Measurements from ENCODE around the gene ERCC4. TPM values are rescaled to one million over a fixed set of nuclear protein-coding genes. Genes with fewer than 3 reads are reported as not detected.

Gene ERCC4
- total RNA-seq, 1 donor from 2014 or later = 13.9 TPM

DNA sequence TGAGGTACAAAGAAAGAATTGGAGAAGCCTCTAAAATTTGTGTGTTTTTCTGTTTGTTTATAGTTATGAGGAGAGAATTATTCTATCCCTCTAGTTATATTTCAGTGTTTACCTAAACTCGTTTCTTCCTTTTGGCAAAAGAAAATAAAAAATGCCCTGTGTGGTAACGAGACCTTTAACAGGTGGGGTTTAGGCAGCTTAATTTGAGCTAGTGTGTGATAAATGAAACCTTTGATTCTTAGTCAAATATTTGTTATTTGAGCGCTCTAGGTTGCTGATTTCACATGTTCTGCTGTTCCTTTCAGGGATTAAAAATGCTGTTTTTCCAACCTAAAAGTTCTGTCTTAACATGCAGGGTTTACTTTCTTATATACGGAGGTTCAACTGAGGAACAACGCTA is 17.5 kb downstream of the ERCC4 start:
- Mint-ChIP-seq H3K4me3 (ENCODE audit: unreplicated experiment) (no peak overlapping the region), H3K27ac (ENCODE audit: unreplicated experiment) (no peak overlapping the region), H3K27me3 (ENCODE audit: low read depth, unreplicated experiment) (no peaks in the 10 kb centered on the region), H3K9me3 (ENCODE audit: unreplicated experiment) (peaks cover 6% of the 10 kb centered on the region), H3K36me3 (ENCODE audit: low read depth, unreplicated experiment) (peaks cover 22% of the 10 kb centered on the region), H3K4me1 (ENCODE audit: low read depth, unreplicated experiment) (peaks cover 12% of the 10 kb centered on the region)
- FAIRE-seq (no peak), DNase-seq (ENCODE audit: low read depth) (no peak)
- H3K27me3 ChIP-seq (ENCODE audit: insufficient read depth, low read length) = no peaks in the 10 kb centered on the region
- H3K27ac ChIP-seq (ENCODE audit: low read depth, low read length) = no peak overlapping the region
- no peak overlapping the region for H3K9ac ChIP-seq (ENCODE audit: low read length)
- no peaks in the 10 kb centered on the region for H3K79me2 ChIP-seq (ENCODE audit: insufficient read depth, low read length)
- TF ChIP-seq, protein P1, sequence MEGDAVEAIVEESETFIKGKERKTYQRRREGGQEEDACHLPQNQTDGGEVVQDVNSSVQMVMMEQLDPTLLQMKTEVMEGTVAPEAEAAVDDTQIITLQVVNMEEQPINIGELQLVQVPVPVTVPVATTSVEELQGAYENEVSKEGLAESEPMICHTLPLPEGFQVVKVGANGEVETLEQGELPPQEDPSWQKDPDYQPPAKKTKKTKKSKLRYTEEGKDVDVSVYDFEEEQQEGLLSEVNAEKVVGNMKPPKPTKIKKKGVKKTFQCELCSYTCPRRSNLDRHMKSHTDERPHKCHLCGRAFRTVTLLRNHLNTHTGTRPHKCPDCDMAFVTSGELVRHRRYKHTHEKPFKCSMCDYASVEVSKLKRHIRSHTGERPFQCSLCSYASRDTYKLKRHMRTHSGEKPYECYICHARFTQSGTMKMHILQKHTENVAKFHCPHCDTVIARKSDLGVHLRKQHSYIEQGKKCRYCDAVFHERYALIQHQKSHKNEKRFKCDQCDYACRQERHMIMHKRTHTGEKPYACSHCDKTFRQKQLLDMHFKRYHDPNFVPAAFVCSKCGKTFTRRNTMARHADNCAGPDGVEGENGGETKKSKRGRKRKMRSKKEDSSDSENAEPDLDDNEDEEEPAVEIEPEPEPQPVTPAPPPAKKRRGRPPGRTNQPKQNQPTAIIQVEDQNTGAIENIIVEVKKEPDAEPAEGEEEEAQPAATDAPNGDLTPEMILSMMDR (IDR thresholded peaks at IDR 0.05; ENCODE audit: insufficient read depth, low read depth, low read length) = no peak
- no peak for TF ChIP-seq EZH2 (IDR thresholded peaks at IDR 0.05; ENCODE audit: insufficient read depth, low read length)
- H4K20me1 ChIP-seq (ENCODE audit: insufficient read depth, low read length) = no peaks in the 10 kb centered on the region
- H3K4me3 ChIP-seq (ENCODE audit: insufficient read depth, low read depth, low read length) = no peak overlapping the region
- no peaks in the 10 kb centered on the region for H3K4me1 ChIP-seq (ENCODE audit: insufficient read depth, low read length)
- no peak overlapping the region for H3K4me2 ChIP-seq (ENCODE audit: low read length)
- peaks cover 24% of the 10 kb centered on the region for H3K36me3 ChIP-seq (ENCODE audit: insufficient read depth, low read length)
- H3K9me3 ChIP-seq (ENCODE audit: insufficient read depth, low read depth, low read length) = no peaks in the 10 kb centered on the region
- no peak overlapping the region for H2AFZ ChIP-seq (ENCODE audit: low read depth, low read length)

DNA sequence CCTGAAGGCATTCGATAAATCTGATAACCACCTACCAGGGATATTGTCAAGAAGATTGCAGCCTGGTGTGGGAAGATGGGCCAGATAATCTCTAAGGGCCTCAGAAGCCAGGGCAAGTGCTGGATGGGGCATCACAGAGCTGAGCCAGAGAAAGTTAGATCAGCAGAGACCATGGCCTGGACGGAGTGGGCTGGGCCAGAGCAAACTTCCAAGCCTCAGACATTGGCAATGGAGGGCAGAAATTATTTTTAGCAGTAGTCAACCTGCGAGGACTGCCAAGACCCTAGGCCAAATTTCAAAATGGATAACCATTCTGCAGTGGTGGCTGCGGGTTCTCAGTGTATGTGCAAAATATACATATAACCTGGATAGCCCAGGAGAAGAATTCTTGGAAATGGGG is 18.5 kb downstream of the ERCC4 start:
- Histone ChIP-seq H3K27ac (ENCODE audit: low read depth, low read length) (no peak overlapping the region), H2AFZ (ENCODE audit: low read depth, low read length) (no peak overlapping the region), H3K79me2 (ENCODE audit: insufficient read depth, low read length) (no peaks in the 10 kb centered on the region), H3K27me3 (ENCODE audit: insufficient read depth, low read length) (no peaks in the 10 kb centered on the region), H3K36me3 (ENCODE audit: insufficient read depth, low read length) (peaks cover 24% of the 10 kb centered on the region), H3K9me3 (ENCODE audit: insufficient read depth, low read depth, low read length) (no peaks in the 10 kb centered on the region), H4K20me1 (ENCODE audit: insufficient read depth, low read length) (no peaks in the 10 kb centered on the region), H3K9ac (ENCODE audit: low read length) (no peak overlapping the region), H3K4me2 (ENCODE audit: low read length) (no peak overlapping the region), H3K4me3 (ENCODE audit: insufficient read depth, low read depth, low read length) (no peak overlapping the region), H3K4me1 (ENCODE audit: insufficient read depth, low read length) (no peaks in the 10 kb centered on the region)
- DNase-seq (ENCODE audit: low read depth) (no peak), FAIRE-seq (no peak)
- Mint-ChIP-seq H3K36me3 (ENCODE audit: low read depth, unreplicated experiment) (peaks cover 22% of the 10 kb centered on the region), H3K4me1 (ENCODE audit: low read depth, unreplicated experiment) (peaks cover 12% of the 10 kb centered on the region), H3K4me3 (ENCODE audit: unreplicated experiment) (no peak overlapping the region), H3K27ac (ENCODE audit: unreplicated experiment) (no peak overlapping the region), H3K27me3 (ENCODE audit: low read depth, unreplicated experiment) (no peaks in the 10 kb centered on the region), H3K9me3 (ENCODE audit: unreplicated experiment) (peaks cover 6% of the 10 kb centered on the region)
- TF ChIP-seq, protein P1 (IDR thresholded peaks at IDR 0.05; ENCODE audit: insufficient read depth, low read depth, low read length) = no peak
- no peak for TF ChIP-seq EZH2 (IDR thresholded peaks at IDR 0.05; ENCODE audit: insufficient read depth, low read length)

DNA sequence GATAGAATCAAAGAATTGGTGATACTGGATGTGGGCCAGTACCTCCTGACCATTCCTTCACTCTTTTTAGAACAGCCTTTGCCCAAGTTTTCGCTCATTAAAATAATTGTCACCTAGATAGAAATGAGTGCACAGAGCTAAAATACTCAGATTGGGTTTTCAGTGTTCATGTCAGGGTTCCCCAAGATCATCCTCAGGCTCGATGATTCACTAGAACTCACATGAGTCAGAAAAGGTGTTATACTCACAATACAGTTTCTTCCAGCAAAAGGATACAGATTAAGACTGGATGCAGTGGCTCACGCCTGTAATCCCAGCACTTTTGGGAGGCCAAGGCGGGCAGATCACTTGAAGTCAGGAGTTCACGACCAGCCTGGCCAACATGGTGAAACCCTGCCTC is 19.9 kb downstream of the ERCC4 start:
- H2AFZ ChIP-seq (ENCODE audit: low read depth, low read length) = no peak overlapping the region
- no peak overlapping the region for H3K4me3 ChIP-seq (ENCODE audit: insufficient read depth, low read depth, low read length)
- FAIRE-seq = no peak
- H3K27ac Mint-ChIP-seq (ENCODE audit: unreplicated experiment) = no peak overlapping the region
- no peaks in the 10 kb centered on the region for H3K9me3 ChIP-seq (ENCODE audit: insufficient read depth, low read depth, low read length)
- no peak overlapping the region for H3K27ac ChIP-seq (ENCODE audit: low read depth, low read length)
- no peak overlapping the region for H3K4me2 ChIP-seq (ENCODE audit: low read length)
- no peaks in the 10 kb centered on the region for H3K27me3 ChIP-seq (ENCODE audit: insufficient read depth, low read length)
- no peak overlapping the region for H3K9ac ChIP-seq (ENCODE audit: low read length)
- no peaks in the 10 kb centered on the region for H3K79me2 ChIP-seq (ENCODE audit: insufficient read depth, low read length)
- TF ChIP-seq, protein P1 (IDR thresholded peaks at IDR 0.05; ENCODE audit: insufficient read depth, low read depth, low read length) = no peak
- no peak for TF ChIP-seq EZH2 (IDR thresholded peaks at IDR 0.05; ENCODE audit: insufficient read depth, low read length)
- no peaks in the 10 kb centered on the region for H3K4me1 ChIP-seq (ENCODE audit: insufficient read depth, low read length)
- H3K27me3 Mint-ChIP-seq (ENCODE audit: low read depth, unreplicated experiment) = no peaks in the 10 kb centered on the region
- no peak overlapping the region for H3K4me3 Mint-ChIP-seq (ENCODE audit: unreplicated experiment)
- DNase-seq (ENCODE audit: low read depth) = no peak
- peaks cover 18% of the 10 kb centered on the region for H3K36me3 Mint-ChIP-seq (ENCODE audit: low read depth, unreplicated experiment)
- no peaks in the 10 kb centered on the region for H4K20me1 ChIP-seq (ENCODE audit: insufficient read depth, low read length)
- peaks cover 12% of the 10 kb centered on the region for H3K4me1 Mint-ChIP-seq (ENCODE audit: low read depth, unreplicated experiment)
- H3K36me3 ChIP-seq (ENCODE audit: insufficient read depth, low read length) = peaks cover 26% of the 10 kb centered on the region
- peaks cover 6% of the 10 kb centered on the region for H3K9me3 Mint-ChIP-seq (ENCODE audit: unreplicated experiment)
